Lower lobe of right lung (tissue), 2 donors: ENCODE data around the gene UPF2. TPM values are rescaled to one million over a fixed set of nuclear protein-coding genes. Genes with fewer than 3 reads are reported as not detected.

Experiments used
- ATAC-seq, 2 donors: fragments of 200-7000 bp; cut with Tn5 transposase; one replicate each; pipeline ENCODE4 v1.9.1; 2020 to 2022; ENCODE audit warnings: mild to moderate bottlenecking in 2 of 2, moderate library complexity in 2 of 2
- DNase-seq: peaks from one replicate; pipeline ENCODE4 v3.0.0-alpha.2; 2020
- H3K27ac ChIP-seq: fragments of 200-600 bp; one replicate; pipeline ENCODE4 v1.8.0; 2022
- H3K27me3 ChIP-seq: fragments of 200-600 bp; one replicate; pipeline ENCODE4 v1.8.0; 2022; ENCODE audit warnings: low read depth
- H3K36me3 ChIP-seq: fragments of 200-600 bp; one replicate; pipeline ENCODE4 v1.8.0; 2022; ENCODE audit warnings: mild to moderate bottlenecking
- H3K4me1 ChIP-seq: fragments of 200-600 bp; one replicate; pipeline ENCODE4 v1.8.0; 2022
- H3K4me3 ChIP-seq: fragments of 200-600 bp; one replicate; pipeline ENCODE4 v1.8.0; 2022; ENCODE audit warnings: mild to moderate bottlenecking
- H3K9me3 ChIP-seq: fragments of 200-600 bp; one replicate; pipeline ENCODE4 v1.8.0; 2022
- CTCF ChIP-seq: fragments of 200-600 bp; IDR thresholded peaks from one replicate; pipeline ENCODE4 v1.8.0; 2022; ENCODE audit warnings: antibody characterized with exemption, mild to moderate bottlenecking
- intact Hi-C: fragments of 100-400 bp; cut with DNase I; formaldehyde crosslinking; loops from one replicate; pipeline ENCODE4 v1.11.0; 2022
- total RNA-seq: library from RNA; stranded (reverse); fragmentation: NEBNext Ultra II Directional; extraction: Animal tissue kit (Norgen Biotek cat#: 25700); gene quantifications from one replicate; pipeline ENCODE4 v1.2.1, GENCODE V29; 2021
- donor health status: DM: no; HTN: yes; CAD: no; lungs with severe emphysema.

Gene UPF2
- total RNA-seq, 1 donor from 2014 or later, result 21.0 TPM

GRCh38 chr10:11871466-11871865 is 171.1 kb downstream of the UPF2 start:
- H3K36me3 ChIP-seq, result peaks cover 34% of the 10 kb centered on the region
- no peak overlapping the region for H3K27ac ChIP-seq
- no peak for ATAC-seq
- intact Hi-C loops, result no loop called here
- H3K4me3 ChIP-seq, result no peak overlapping the region
- no peaks in the 10 kb centered on the region for H3K27me3 ChIP-seq
- no peak for DNase-seq
- TF ChIP-seq CTCF, result no peak
- no peaks in the 10 kb centered on the region for H3K9me3 ChIP-seq
- peaks cover 37% of the 10 kb centered on the region for H3K4me1 ChIP-seq

- H3K4me3 ChIP-seq, result no peak overlapping the region
- DNase-seq (no peak), ATAC-seq (no peak)
- H3K9me3 ChIP-seq, result no peaks in the 10 kb centered on the region
- no peak overlapping the region for H3K27ac ChIP-seq
- intact Hi-C loops, result no loop called here
- peaks cover 33% of the 10 kb centered on the region for H3K4me1 ChIP-seq
- H3K36me3 ChIP-seq, result peaks cover 36% of the 10 kb centered on the region
- H3K27me3 ChIP-seq, result no peaks in the 10 kb centered on the region
- no peak for TF ChIP-seq CTCF
Observed at GRCh38 chr10:11870900-11871400, 171.7 kb downstream of the UPF2 start.

GRCh38 chr10:11870461-11870780 is 172.2 kb downstream of the UPF2 start:
- no peak overlapping the region for H3K4me3 ChIP-seq
- no peaks in the 10 kb centered on the region for H3K27me3 ChIP-seq
- intact Hi-C loops, result no loop called here
- H3K36me3 ChIP-seq, result peaks cover 41% of the 10 kb centered on the region
- ATAC-seq (no peak), DNase-seq (no peak)
- H3K27ac ChIP-seq, result no peak overlapping the region
- no peak for TF ChIP-seq CTCF
- peaks cover 27% of the 10 kb centered on the region for H3K4me1 ChIP-seq
- H3K9me3 ChIP-seq, result no peaks in the 10 kb centered on the region

Other genes starting within 250 kb of the UPF2 start
- 18.0 TPM for gene PROSER2, start 219.5 kb downstream of the UPF2 start, total RNA-seq
- gene DHTKD1, start 26.1 kb upstream of the UPF2 start, total RNA-seq, result 21.7 TPM
- gene SEC61A2, start 86.9 kb upstream of the UPF2 start, total RNA-seq, result 5.3 TPM
- gene NUDT5, start 153.1 kb upstream of the UPF2 start, total RNA-seq, result 43.3 TPM
- gene CDC123, start 153.4 kb upstream of the UPF2 start, total RNA-seq, result 43.7 TPM